ENCODE data around the gene POLR3E. TPM values are rescaled to one million over a fixed set of nuclear protein-coding genes. Genes with fewer than 3 reads are reported as not detected.

Gene POLR3E
- total RNA-seq, 4 donors from 2014 or later, result 34.9 to 55.4 (median 48.3) TPM

DNA sequence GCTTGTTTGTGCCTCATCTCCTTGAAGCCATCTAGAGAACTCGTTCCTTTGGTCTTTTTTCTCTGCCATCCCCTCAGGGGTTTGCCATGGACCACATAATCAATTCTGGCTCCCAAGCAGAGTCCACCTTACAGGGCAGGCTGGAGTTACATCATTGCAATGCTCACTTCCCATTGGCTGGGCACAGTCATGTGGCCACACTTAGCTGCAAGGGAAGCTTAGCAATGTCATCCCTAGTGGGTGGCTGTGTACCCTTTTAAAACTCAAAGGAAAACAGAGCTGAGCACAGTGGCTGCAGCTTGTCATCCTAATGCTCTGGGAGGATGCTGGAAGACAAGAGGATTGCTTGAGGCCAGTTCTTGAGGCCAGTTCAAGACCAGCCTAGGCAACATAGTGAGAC is 41.9 kb upstream of the POLR3E start:
- WGBS, 2 donors (ENCODE audit: low coverage in 1 of 2), result 100% methylated on average over 1 of the region's 1 CpG; no CpG with 5 or more reads in 1 of the 2 donors
- no peak for TF ChIP-seq POLR2A (IDR thresholded peaks at IDR 0.05)
- TF ChIP-seq EP300 (IDR thresholded peaks at IDR 0.05), result no peak
- TF ChIP-seq POLR2AphosphoS5 (IDR thresholded peaks at IDR 0.05), result no peak
- TF ChIP-seq, protein P1, sequence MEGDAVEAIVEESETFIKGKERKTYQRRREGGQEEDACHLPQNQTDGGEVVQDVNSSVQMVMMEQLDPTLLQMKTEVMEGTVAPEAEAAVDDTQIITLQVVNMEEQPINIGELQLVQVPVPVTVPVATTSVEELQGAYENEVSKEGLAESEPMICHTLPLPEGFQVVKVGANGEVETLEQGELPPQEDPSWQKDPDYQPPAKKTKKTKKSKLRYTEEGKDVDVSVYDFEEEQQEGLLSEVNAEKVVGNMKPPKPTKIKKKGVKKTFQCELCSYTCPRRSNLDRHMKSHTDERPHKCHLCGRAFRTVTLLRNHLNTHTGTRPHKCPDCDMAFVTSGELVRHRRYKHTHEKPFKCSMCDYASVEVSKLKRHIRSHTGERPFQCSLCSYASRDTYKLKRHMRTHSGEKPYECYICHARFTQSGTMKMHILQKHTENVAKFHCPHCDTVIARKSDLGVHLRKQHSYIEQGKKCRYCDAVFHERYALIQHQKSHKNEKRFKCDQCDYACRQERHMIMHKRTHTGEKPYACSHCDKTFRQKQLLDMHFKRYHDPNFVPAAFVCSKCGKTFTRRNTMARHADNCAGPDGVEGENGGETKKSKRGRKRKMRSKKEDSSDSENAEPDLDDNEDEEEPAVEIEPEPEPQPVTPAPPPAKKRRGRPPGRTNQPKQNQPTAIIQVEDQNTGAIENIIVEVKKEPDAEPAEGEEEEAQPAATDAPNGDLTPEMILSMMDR (IDR thresholded peaks at IDR 0.05), result no peak
- peaks cover 0 to 17% (median 0%) of the 10 kb centered on the region in 3 donors for H3K9me3 ChIP-seq
- no peak for ATAC-seq
- H3K27me3 ChIP-seq, result no peaks in the 10 kb centered on the region
- H3K4me1 ChIP-seq, result no peaks in the 10 kb centered on the region
- H3K27ac ChIP-seq, result no peak overlapping the region
- H3K36me3 ChIP-seq, result peaks cover 0 to 100% of the 10 kb centered on the region in 2 donors
- no peak overlapping the region for H3K4me3 ChIP-seq

DNA sequence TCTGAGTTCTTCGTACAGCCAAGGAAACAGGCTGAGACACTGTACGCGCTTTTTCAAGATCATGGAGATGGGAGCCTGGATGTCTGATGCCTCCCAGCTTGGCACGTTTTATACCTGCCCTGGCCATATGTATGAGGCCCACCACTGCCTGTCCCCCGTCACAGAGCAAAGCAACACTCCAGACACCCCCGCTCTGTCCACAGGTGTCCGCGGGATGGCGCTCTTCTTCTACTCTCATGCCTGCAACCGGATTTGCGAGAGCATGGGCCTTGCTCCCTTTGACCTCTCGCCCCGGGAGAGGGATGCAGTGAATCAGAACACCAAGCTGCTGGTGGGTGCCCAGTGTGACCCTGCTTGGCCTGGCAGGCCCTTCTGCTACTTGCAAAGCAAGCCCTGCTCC is 39.8 kb upstream of the POLR3E start:
- no peaks in the 10 kb centered on the region for H3K4me1 ChIP-seq
- H3K27me3 ChIP-seq, result no peaks in the 10 kb centered on the region
- WGBS, 2 donors (ENCODE audit: low coverage in 1 of 2), result 100% methylated on average over 2 of the region's 13 CpGs; no CpG with 5 or more reads in 1 of the 2 donors
- no peak for ATAC-seq
- H3K36me3 ChIP-seq, result peaks cover 0 to 100% of the 10 kb centered on the region in 2 donors
- H3K9me3 ChIP-seq, result peaks cover 0 to 17% (median 0%) of the 10 kb centered on the region in 3 donors
- TF ChIP-seq POLR2AphosphoS5 (IDR thresholded peaks at IDR 0.05), result no peak
- no peak for TF ChIP-seq EP300 (IDR thresholded peaks at IDR 0.05)
- TF ChIP-seq, protein P1 (IDR thresholded peaks at IDR 0.05), result no peak
- TF ChIP-seq POLR2A (IDR thresholded peaks at IDR 0.05), result no peak
- no peak overlapping the region for H3K4me3 ChIP-seq
- no peak overlapping the region for H3K27ac ChIP-seq

DNA sequence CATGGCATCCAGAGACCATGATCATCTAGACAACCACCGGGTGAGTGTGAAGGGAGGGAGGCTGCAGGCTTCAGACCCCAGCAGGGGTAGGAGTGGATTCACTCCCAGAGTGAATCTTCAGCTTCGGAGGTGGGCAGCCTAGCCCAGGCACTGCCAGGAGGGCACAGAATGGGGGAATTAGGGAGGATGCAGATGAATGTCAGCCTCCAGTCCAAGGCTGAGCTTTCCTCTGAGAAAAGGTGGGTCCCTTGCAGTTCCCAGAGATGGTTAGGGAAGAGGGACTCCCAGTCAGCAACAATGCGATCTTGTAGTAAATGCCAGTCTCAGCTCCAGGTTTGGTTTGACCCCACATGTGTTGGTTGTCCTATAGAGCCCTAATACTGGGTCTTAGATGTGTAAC is 36.7 kb upstream of the POLR3E start:
- Histone ChIP-seq H3K27me3 (no peaks in the 10 kb centered on the region), H3K4me3 (no peak overlapping the region), H3K9me3 (peaks cover 0 to 12% (median 0%) of the 10 kb centered on the region in 3 donors), H3K4me1 (no peaks in the 10 kb centered on the region), H3K27ac (no peak overlapping the region), H3K36me3 (peaks cover 0 to 100% of the 10 kb centered on the region in 2 donors)
- ATAC-seq, result no peak
- TF ChIP-seq POLR2AphosphoS5 (IDR thresholded peaks at IDR 0.05) (no peak), POLR2A (IDR thresholded peaks at IDR 0.05) (no peak), EP300 (IDR thresholded peaks at IDR 0.05) (no peak)
- TF ChIP-seq, protein P1 (IDR thresholded peaks at IDR 0.05), result no peak
- 93% methylated on average over 2 of the region's 3 CpGs; no CpG with 5 or more reads in 1 of the 2 donors for WGBS, 2 donors (ENCODE audit: low coverage in 1 of 2)

DNA sequence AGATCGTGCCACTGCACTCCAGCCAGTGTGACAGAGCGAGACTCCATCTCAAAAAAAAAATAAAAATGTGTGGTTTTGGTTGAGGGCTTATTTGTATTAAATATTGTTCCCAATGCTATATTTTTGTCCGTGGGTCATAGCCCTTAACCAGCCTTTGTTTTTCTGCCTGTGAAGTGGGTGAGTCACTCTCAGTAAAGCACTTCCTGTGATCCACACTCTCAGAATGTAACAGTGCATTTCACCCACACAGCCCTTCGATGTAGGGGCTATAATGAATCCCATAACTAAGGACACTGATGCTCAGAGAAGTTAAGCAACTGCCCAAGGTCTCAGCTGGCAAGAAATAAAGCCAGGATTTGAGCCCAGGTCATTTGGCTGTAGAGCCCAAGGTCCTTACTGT is 34.7 kb upstream of the POLR3E start:
- Histone ChIP-seq H3K4me1 (no peaks in the 10 kb centered on the region), H3K27ac (no peak overlapping the region), H3K27me3 (no peaks in the 10 kb centered on the region), H3K9me3 (peaks cover 0 to 9% (median 0%) of the 10 kb centered on the region in 3 donors), H3K4me3 (no peak overlapping the region), H3K36me3 (peaks cover 0 to 100% of the 10 kb centered on the region in 2 donors)
- no peak for ATAC-seq
- no peak for TF ChIP-seq POLR2A (IDR thresholded peaks at IDR 0.05)
- TF ChIP-seq POLR2AphosphoS5 (IDR thresholded peaks at IDR 0.05), result no peak
- TF ChIP-seq, protein P1 (IDR thresholded peaks at IDR 0.05), result no peak
- TF ChIP-seq EP300 (IDR thresholded peaks at IDR 0.05), result no peak
- 50 to 92% methylated on average over 2 to 3 of the region's 4 CpGs for whole genome bisulfite sequencing, 2 donors (ENCODE audit: low coverage in 1 of 2)

DNA sequence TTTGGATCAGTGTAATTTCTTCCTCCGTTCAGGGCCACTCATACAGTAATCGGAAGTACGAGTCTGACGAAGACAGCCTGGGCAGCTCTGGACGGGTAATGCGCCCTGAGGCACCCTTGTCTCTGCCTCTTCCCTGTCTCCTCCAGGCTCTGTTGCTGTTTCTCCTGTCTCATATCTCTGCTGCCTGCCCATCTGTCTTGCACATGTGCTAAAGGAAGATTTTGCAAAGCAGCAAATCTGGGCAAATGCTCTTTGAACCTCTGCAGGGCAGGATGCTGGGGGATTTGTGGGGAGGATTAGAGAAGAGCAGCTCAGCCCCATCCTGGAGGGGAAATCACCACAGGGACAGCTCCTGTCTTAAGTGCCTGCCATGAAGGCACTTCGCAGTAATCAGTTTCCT is 32.4 kb upstream of the POLR3E start:
- WGBS, 2 donors (ENCODE audit: low coverage in 1 of 2), result 88 to 100% methylated on average over 2 to 3 of the region's 7 CpGs
- Histone ChIP-seq H3K4me1 (no peaks in the 10 kb centered on the region), H3K27ac (no peak overlapping the region), H3K4me3 (no peak overlapping the region), H3K9me3 (no peaks in the 10 kb centered on the region), H3K36me3 (peaks cover 0 to 100% of the 10 kb centered on the region in 2 donors), H3K27me3 (no peaks in the 10 kb centered on the region)
- ATAC-seq, result no peak
- TF ChIP-seq POLR2AphosphoS5 (IDR thresholded peaks at IDR 0.05) (no peak), POLR2A (IDR thresholded peaks at IDR 0.05) (no peak), EP300 (IDR thresholded peaks at IDR 0.05) (no peak)
- TF ChIP-seq, protein P1 (IDR thresholded peaks at IDR 0.05), result no peak

Data from gastroesophageal sphincter (tissue), 4 donors.